ENCODE measurements around the gene BGN. TPM values are rescaled to one million over a fixed set of nuclear protein-coding genes. Genes with fewer than 3 reads are reported as not detected.

Gene BGN
- total RNA-seq, 1 experiment from 2014 or later: not detected

GRCh38 chrX:153460826-153461225 lies 34.0 kb upstream of the BGN start:
- peak; percentile 9 for DNase-seq (ENCODE audit: low read depth)

- no peak for DNase-seq (ENCODE audit: low read depth)
Measured at GRCh38 chrX:153462291-153462690, 32.5 kb upstream of the BGN start.

GRCh38 chrX:153463031-153463430 lies 31.7 kb upstream of the BGN start:
- DNase-seq (ENCODE audit: low read depth): no peak

GRCh38 chrX:153463556-153463955 lies 31.2 kb upstream of the BGN start:
- no peak for DNase-seq (ENCODE audit: low read depth)

DNA sequence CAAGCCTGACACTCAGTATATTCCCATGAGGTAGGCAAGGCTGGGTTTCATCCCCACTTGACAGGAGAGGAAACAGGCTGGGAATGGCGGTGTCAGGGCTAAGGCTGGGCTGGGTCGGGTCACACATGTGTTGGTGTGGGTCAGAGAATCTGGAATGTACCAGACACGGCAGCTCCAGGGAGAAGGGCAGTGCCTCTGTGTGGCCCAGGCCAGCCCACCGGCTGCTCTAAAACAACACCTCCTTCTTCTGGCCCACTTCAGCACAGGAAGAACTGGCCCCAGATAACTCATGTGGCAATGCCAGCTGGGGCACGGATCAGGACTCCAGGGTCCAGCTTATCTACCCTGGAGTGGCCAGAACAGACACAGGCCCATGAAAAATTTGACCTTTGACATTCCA lies 30.7 kb upstream of the BGN start:
- DNase-seq (ENCODE audit: low read depth): no peak

GRCh38 chrX:153465691-153466380 lies 28.9 kb upstream of the BGN start:
- no peak for DNase-seq (ENCODE audit: low read depth)

DNA sequence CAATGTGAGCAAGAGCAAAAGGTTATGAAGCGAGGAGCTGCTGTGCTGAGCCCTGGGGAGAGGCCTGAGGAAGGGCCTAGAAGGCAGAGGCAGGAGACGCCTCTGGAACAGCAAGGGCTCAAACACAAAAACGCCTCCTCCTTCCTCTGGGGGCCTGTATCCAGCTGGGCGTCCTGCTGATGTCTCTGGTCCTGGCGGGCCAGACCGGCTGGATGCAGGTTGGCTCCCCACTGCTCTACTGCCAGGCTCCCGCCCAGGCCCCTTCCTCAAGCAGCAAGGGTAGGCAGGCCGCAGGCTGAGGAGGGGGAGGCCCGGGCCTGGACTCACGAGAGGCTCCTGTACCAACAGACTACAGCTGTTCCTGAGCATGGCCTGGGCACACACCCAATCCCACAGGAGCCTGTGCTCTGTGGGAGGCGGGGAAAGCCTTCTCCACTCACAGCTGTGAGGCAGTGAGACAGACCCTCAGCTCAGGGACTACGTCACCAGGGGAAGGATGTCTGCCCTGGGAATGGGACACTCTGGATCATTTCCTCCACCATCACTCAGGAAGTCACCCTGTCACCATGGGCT lies 26.7 kb upstream of the BGN start:
- no peak for DNase-seq (ENCODE audit: low read depth)

DNA sequence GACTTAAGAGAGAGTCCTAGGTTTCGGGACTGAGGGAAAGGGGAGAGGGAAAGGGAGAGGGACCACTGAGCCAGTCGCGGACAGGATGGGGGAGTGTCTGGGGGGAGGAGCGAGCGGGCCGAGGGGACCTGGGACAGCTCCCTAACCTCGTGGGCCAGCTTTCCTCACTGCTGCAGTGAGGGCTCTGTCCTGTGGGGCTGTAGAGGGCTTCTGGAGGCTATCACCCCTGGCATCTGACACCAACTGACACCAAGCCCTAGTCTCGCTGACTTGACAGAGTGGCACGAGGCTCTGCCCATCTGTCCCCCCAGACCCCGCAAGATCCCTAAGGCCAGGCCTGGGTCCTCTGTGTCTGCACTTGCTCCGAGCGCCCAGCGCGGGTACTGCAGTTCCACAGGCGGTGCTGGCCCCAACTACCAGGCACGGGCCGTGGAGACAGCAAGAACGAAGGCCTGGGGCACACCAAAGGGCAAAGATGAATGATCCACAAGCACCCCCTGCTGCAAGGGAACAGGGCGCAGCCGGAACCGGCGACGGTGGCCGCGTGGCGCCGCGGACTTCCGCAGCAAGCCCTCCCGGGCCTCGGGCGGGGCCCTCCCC lies 24.9 kb upstream of the BGN start:
- peak; percentile 22 for DNase-seq (ENCODE audit: low read depth)

DNA sequence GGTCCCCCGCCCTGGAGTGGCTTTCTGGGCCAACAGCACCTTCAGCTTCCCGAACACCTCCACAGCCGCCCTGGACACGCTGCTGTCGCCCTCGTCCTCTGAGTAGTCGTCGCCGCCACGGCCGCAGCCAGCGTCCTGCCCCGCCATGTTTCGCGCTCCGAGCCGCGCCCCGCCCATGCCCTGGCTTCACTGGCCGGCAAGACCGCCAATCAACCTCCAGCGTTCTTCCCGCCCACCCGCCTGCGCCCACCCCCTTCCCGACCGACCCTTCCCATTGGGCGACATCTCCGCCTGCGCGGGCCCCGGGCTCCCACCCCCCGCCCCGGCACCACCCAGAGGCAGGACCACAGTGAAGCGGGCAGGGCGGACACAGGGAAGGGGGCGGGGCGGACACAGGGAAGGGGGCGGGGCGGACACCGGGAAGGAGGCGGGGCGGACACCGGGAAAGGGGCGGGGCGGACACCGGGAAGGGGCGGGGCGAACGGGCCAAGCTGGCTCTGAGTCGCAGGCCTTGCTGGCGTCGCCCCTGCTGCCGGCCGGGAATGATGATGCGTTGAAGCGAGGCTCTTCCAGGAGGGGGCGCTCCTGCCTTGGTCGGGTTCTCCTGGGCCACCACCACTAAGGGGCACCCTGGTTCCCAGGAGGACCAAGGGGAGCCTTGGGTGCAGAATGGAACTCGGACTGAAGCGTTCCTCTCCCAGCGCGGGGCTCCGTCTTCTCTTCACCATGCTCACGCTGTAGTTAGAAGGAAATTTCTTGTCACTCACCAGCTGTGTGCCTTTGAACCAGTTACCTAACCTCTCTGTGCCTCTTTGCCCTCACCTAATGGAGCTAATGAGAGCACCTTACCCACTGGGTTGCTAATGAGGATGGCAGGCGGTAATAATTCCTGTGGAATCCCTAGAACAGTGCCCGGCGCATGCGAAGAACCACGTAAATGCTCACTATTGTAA lies 24.1 kb upstream of the BGN start, which contains the start of gene HAUS7:
HAUS7 (minus strand) TSS at position 166 of the 953 bp plus-strand sequence; CDS start at position 147, 19 bp downstream.
- DNase-seq (ENCODE audit: low read depth): peak; percentile 82

- DNase-seq (ENCODE audit: low read depth): no peak
Measured at GRCh38 chrX:153471663-153472280, 23.0 kb upstream of the BGN start.

GRCh38 chrX:153473126-153473525 lies 21.7 kb upstream of the BGN start:
- DNase-seq (ENCODE audit: low read depth): no peak

- DNase-seq (ENCODE audit: low read depth): no peak
Measured at GRCh38 chrX:153474266-153474665, 20.5 kb upstream of the BGN start.

DNA sequence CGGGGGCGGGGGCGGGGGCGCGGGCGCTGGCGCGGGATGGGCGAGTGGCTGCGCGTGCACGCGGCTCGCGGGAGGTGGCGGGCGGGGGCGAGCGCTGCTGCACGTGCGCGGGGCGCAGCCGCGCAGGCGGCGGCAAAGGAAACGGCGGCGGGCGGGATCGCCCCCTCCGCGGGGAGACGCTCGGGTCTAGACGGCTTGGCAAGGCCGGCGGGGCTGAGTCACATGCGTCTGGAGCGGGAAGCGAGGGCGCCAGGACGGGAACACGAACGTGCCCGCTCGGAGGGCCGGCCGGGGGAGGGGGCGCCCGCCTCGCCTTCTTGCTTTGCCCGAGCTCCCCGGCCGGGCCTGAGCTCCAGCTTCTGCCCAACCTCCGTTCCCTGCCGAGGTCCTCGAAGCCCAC lies 20.1 kb upstream of the BGN start:
- no peak for DNase-seq (ENCODE audit: low read depth)

DNA sequence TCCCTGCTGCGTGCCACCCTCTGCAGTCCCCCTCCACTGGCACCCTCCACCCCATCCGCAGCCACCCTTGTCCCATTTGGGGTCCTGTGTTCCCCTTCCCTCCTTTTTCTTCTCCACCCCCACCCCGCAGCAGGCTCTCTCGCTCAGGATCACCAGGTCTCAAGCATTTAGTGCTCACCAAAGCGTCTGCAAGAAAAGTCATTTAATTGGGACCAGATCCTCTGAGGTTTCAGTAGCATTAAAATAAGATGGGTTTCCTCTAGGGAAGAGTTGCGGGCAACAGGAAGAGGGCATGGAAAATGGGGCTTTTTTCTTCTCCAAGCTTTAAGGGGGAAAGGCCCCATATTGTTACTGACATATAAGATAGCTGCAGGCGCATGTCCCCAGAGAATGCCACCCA lies 19.5 kb upstream of the BGN start:
- no peak for DNase-seq (ENCODE audit: low read depth)

- no peak for DNase-seq (ENCODE audit: low read depth)
Measured at GRCh38 chrX:153475751-153476281, 19.0 kb upstream of the BGN start.

DNA sequence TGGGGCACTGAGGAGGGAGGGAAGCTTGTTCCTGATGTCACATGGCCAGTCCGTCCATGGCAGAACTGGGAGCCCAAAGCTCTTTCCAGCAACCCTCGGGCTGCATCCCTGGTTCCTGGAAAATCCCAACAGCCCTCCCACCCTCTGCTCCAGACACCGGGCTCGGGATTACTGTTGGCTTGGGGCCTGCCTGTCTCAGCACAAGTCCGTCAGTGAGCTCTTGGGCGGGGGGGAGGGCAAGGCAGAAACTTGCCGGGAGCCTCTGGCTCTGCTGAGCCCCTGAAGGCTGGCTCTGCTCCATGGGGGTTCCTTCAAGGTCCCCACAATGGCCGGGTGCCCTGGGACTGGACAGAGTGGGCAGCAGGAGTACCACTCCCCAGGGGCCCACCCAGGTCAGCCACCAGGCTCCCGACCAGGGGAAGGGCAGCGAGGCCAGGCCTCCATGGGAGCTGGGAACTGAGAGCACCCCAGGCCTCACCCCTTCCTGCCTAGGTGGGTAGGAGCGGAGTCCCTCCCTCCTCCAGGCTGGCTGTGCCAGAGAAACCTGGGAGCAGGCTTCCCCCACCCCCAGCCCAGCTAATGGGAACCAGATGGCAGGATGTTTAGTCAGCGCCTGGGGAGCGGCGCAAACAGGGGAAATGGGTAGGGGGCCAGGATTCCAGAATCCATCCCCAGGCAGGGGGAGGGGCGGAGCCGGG lies 18.0 kb upstream of the BGN start:
- DNase-seq (ENCODE audit: low read depth): no peak

DNA sequence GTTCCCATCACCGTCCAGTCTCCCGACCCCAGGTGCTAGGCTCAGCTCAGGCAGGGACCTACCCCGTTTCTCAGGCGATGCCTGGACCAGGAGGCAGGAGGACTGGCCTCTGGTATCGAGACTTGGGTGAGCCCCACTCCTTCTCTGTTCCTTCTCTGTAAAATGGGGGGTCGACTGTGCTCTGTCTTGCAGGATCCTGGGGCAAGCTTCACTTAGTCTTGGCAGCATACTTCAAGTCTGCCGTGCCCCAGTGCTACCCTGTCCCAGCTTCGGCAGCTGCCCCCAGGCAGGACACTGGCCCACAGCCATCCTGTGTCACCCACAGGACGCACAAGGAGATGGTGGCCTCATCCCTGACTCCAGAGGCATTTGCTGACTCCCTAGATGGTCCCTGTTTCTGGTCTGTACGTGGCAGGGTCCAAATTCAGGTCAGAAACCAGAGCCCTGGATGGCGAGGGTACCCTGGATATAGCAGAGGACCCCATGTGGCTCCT lies 17.4 kb upstream of the BGN start:
- DNase-seq (ENCODE audit: low read depth): no peak

DNA sequence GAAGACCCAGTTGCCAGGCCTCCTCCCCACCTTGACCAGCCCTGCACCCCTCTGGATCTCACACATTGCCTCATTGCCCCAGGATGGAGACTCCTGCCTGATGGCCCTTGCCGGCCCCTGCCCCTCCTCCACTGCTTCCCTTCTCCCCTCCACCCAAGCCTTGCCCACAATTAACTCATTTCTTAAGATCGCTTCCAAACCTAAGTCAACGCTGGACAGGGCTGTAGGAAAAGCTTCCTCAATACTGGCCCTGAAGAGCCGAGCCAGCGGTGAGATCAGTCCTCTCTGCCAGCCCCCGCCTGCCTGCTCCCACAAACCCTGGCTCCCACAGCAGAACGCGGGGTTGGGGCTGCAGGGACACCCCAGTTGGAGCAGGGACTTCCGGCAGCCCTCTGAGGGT lies 16.9 kb upstream of the BGN start:
- DNase-seq (ENCODE audit: low read depth): no peak

- DNase-seq (ENCODE audit: low read depth): no peak
Measured at GRCh38 chrX:153478746-153479145, 16.0 kb upstream of the BGN start.

- DNase-seq (ENCODE audit: low read depth): no peak
Measured at GRCh38 chrX:153481043-153481442, 13.7 kb upstream of the BGN start.
